Measurements from ENCODE around the gene MACROD2. TPM values are rescaled to one million over a fixed set of nuclear protein-coding genes. Genes with fewer than 3 reads are reported as not detected.
A peak's percentile ranks its signal among the peaks of the same experiment; 100 is the strongest.

MACROD2 gene
- total and polyA plus RNA-seq, 4 donors: 13.0 to 67.1 (median 20.7) TPM

GRCh38 chr20:15637950-15638754 is 1642.8 kb downstream of the MACROD2 start:
- Histone ChIP-seq H3K9me3 (ENCODE audit: control insufficient read depth in 4 of 4, insufficient read depth in 3 of 4, low read length in 3 of 4) (peaks cover 0 to 1% (median 0%) of the 10 kb centered on the region in 4 donors), H3K4me1 (ENCODE audit: control insufficient read depth in 5 of 5, insufficient read depth in 5 of 5, low read length in 5 of 5) (peaks cover 0 to 12% (median 2%) of the 10 kb centered on the region in 5 donors), H3K4me3 (no peak overlapping the region), H3K36me3 (ENCODE audit: control insufficient read depth in 4 of 4, insufficient read depth in 4 of 4, low read length in 4 of 4) (no peaks in the 10 kb centered on the region), H3K27ac (ENCODE audit: low read depth in 1 of 2, low read length in 1 of 2) (no peak overlapping the region), H3K9ac (ENCODE audit: insufficient read depth in 1 of 2, low read length in 2 of 2) (no peak overlapping the region), H3K27me3 (ENCODE audit: control insufficient read depth in 3 of 3, insufficient read depth in 3 of 3, low read length in 2 of 3) (no peaks in the 10 kb centered on the region)
- TF ChIP-seq CTCF (IDR thresholded peaks at IDR 0.05; ENCODE audit: control extremely low read depth, extremely low read depth): no peak
- no peak for ATAC-seq (ENCODE audit: insufficient read depth, low FRiP score)
- WGBS, 2 donors: 40 to 53% methylated on average over 5 of the region's 5 CpGs
- peak; percentile 32 to 67 (median 61) for DNase-seq

DNA sequence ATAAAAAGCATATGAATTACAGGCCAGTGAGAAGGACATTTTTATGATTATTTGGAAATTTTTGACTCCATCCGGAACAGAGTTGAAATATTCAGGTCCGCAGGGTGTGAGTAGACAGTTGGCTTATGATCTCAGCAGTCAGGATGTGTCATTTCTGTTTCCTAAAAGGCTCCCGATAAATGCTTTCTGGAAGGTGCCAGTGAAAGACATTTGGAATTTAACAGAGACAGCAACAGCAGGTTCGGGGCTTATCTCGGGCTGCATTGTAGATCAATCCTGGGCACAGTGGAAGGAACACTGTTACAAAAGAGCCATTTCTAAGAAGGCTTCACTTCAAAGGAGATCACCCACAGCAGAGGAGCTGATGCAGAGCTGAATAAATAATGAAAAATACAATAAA is 1643.5 kb downstream of the MACROD2 start:
- H3K9ac ChIP-seq (ENCODE audit: insufficient read depth in 1 of 2, low read length in 2 of 2): no peak overlapping the region
- no peaks in the 10 kb centered on the region for H3K27me3 ChIP-seq (ENCODE audit: control insufficient read depth in 3 of 3, insufficient read depth in 3 of 3, low read length in 2 of 3)
- H3K9me3 ChIP-seq (ENCODE audit: control insufficient read depth in 4 of 4, insufficient read depth in 3 of 4, low read length in 3 of 4): peaks cover 0 to 1% (median 0%) of the 10 kb centered on the region in 4 donors
- WGBS, 2 donors: 82 to 87% methylated on average over 5 of the region's 5 CpGs
- DNase-seq (no peak), ATAC-seq (ENCODE audit: insufficient read depth, low FRiP score) (no peak)
- TF ChIP-seq CTCF (IDR thresholded peaks at IDR 0.05; ENCODE audit: control extremely low read depth, extremely low read depth): no peak
- no peaks in the 10 kb centered on the region for H3K36me3 ChIP-seq (ENCODE audit: control insufficient read depth in 4 of 4, insufficient read depth in 4 of 4, low read length in 4 of 4)
- H3K4me1 ChIP-seq (ENCODE audit: control insufficient read depth in 5 of 5, insufficient read depth in 5 of 5, low read length in 5 of 5): peaks cover 0 to 12% (median 2%) of the 10 kb centered on the region in 5 donors
- no peak overlapping the region for H3K4me3 ChIP-seq
- H3K27ac ChIP-seq (ENCODE audit: low read depth in 1 of 2, low read length in 1 of 2): no peak overlapping the region

DNA sequence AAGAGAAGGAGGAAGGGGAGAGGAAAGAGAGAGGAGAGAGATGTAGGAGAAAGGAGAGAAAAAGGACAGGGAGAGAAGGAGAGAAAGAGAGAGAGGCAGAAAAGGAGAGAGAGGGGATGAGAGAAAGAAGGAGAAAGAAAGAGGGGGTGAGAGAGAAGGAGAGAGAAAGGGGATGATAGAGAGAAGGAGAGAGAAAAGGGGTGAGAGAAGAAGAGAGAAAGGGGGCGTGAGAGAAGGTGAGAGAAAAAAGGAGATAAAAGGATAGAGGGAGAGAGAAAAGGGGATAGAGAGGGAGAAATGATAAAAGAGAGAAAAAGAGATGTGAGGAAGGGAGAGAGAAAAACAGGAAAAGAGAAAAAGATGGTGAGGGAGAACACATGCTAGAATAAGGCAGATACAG is 1644.5 kb downstream of the MACROD2 start:
- Histone ChIP-seq H3K9ac (ENCODE audit: insufficient read depth in 1 of 2, low read length in 2 of 2) (no peak overlapping the region), H3K4me1 (ENCODE audit: control insufficient read depth in 5 of 5, insufficient read depth in 5 of 5, low read length in 5 of 5) (peaks cover 0 to 12% (median 2%) of the 10 kb centered on the region in 5 donors), H3K36me3 (ENCODE audit: control insufficient read depth in 4 of 4, insufficient read depth in 4 of 4, low read length in 4 of 4) (no peaks in the 10 kb centered on the region), H3K4me3 (no peak overlapping the region), H3K27ac (ENCODE audit: low read depth in 1 of 2, low read length in 1 of 2) (no peak overlapping the region), H3K9me3 (ENCODE audit: control insufficient read depth in 4 of 4, insufficient read depth in 3 of 4, low read length in 3 of 4) (peaks cover 0 to 1% (median 0%) of the 10 kb centered on the region in 4 donors), H3K27me3 (ENCODE audit: control insufficient read depth in 3 of 3, insufficient read depth in 3 of 3, low read length in 2 of 3) (no peaks in the 10 kb centered on the region)
- 87 to 96% methylated on average over 1 of the region's 1 CpG for WGBS, 2 donors
- no peak for ATAC-seq (ENCODE audit: insufficient read depth, low FRiP score)
- TF ChIP-seq CTCF (IDR thresholded peaks at IDR 0.05; ENCODE audit: control extremely low read depth, extremely low read depth): no peak
- DNase-seq: no peak

Data from lung (tissue), 12 donors.